SK-N-SH (cell line): ENCODE measurements around the gene KRT16.

Experiments
- CTCF ChIP-seq: fragments of 200-600 bp; sonication (generic); IDR thresholded peaks from 2 replicates; pipeline ENCODE4 v1.6.1; 2017; ENCODE audit warnings: antibody characterized with exemption, mild to moderate bottlenecking, moderate library complexity
- EP300 ChIP-seq, 2 experiments: IDR thresholded peaks; 2 replicates each; pipeline versions ENCODE4 v1.4.0 to v1.6.1; 2012; ENCODE audit warnings: borderline replicate concordance in 1 of 2, low read depth in 1 of 2, low read length in 1 of 2
- EZH2phosphoT487 ChIP-seq: fragments of 200-600 bp; sonication (generic); IDR thresholded peaks from 2 replicates; pipeline ENCODE4 v1.6.1; 2017; ENCODE audit warnings: low read depth, mixed run types, mild to moderate bottlenecking, antibody characterized with exemption, moderate library complexity, borderline replicate concordance
- GABPA ChIP-seq: IDR thresholded peaks from 2 replicates; pipeline ENCODE4 v1.4.0; 2012; ENCODE audit warnings: low read depth, mild to moderate bottlenecking
- GATA2 ChIP-seq: sonication (generic); formaldehyde crosslinking; IDR thresholded peaks from 2 replicates; pipeline ENCODE4 v1.5.0; 2020; ENCODE audit warnings: mild to moderate bottlenecking, missing genetic modification reagents
- MEF2A ChIP-seq: IDR thresholded peaks from 2 replicates; pipeline ENCODE4 v1.4.0; 2012; ENCODE audit warnings: low read depth, borderline replicate concordance
- POLR2AphosphoS5 ChIP-seq: IDR thresholded peaks from 2 replicates; pipeline ENCODE4 v1.6.1; 2012; ENCODE audit warnings: low read depth, low read length
- SIN3A ChIP-seq: IDR thresholded peaks from 2 replicates; pipeline ENCODE4 v1.6.1; 2012; ENCODE audit warnings: low read depth, mild to moderate bottlenecking, low read length, moderate library complexity, borderline replicate concordance
- SMC3 ChIP-seq: IDR thresholded peaks from 2 replicates; pipeline ENCODE4 v1.6.1; 2012; ENCODE audit warnings: low read depth, low read length, improper control_type of control experiment
- TAF1 ChIP-seq: IDR thresholded peaks from 2 replicates; pipeline ENCODE4 v1.6.1; 2012; ENCODE audit warnings: low read depth, mild to moderate bottlenecking, low read length, moderate library complexity, borderline replicate concordance
- TEAD4 ChIP-seq: IDR thresholded peaks from 2 replicates; pipeline ENCODE4 v1.4.0; 2012; ENCODE audit warnings: mild to moderate bottlenecking, borderline replicate concordance; ENCODE audit not compliant: insufficient read depth
- YY1 ChIP-seq: IDR thresholded peaks from 2 replicates; pipeline ENCODE4 v1.4.0; 2012; ENCODE audit warnings: low read depth, mild to moderate bottlenecking
- TF ChIP-seq, protein P1 (sequence below): IDR thresholded peaks from 2 replicates; pipeline ENCODE4 v1.4.0; 2012; ENCODE audit warnings: low read depth, borderline replicate concordance

GRCh38 chr17:41653421-41653820 lies 40.9 kb upstream of the KRT16 start:
- TF ChIP-seq CTCF (no peak), SIN3A (no peak), YY1 (no peak), EZH2phosphoT487 (no peak), EP300 (IDR thresholded peaks at IDR 0.05; ENCODE audit: borderline replicate concordance in 1 of 2, low read depth in 1 of 2, low read length in 1 of 2) (no peak), TEAD4 (no peak), GATA2 (CRISPR knock-in tag) (no peak), GABPA (no peak), TAF1 (no peak), MEF2A (no peak), SMC3 (no peak), POLR2AphosphoS5 (no peak)
- TF ChIP-seq, protein P1, sequence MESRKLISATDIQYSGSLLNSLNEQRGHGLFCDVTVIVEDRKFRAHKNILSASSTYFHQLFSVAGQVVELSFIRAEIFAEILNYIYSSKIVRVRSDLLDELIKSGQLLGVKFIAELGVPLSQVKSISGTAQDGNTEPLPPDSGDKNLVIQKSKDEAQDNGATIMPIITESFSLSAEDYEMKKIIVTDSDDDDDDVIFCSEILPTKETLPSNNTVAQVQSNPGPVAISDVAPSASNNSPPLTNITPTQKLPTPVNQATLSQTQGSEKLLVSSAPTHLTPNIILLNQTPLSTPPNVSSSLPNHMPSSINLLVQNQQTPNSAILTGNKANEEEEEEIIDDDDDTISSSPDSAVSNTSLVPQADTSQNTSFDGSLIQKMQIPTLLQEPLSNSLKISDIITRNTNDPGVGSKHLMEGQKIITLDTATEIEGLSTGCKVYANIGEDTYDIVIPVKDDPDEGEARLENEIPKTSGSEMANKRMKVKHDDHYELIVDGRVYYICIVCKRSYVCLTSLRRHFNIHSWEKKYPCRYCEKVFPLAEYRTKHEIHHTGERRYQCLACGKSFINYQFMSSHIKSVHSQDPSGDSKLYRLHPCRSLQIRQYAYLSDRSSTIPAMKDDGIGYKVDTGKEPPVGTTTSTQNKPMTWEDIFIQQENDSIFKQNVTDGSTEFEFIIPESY, result no peak
